Immature natural killer cell (primary cell): ENCODE results near the gene SERPINH1. TPM values are rescaled to one million over a fixed set of nuclear protein-coding genes. Genes with fewer than 3 reads are reported as not detected.

Source experiments
- DNase-seq, 3 donors: peaks; one replicate each; pipeline ENCODE4 v3.0.0; 2022; ENCODE audit warnings: mixed read lengths in 1 of 3
- H3K27ac Mint-ChIP-seq, 6 donors: one replicate each; pipeline ENCODE4 v1.8.0; 2020; ENCODE audit warnings: mixed read lengths in 6 of 6, mild to moderate bottlenecking in 5 of 6, inconsistent platforms in 4 of 6, moderate library complexity in 3 of 6
- H3K27me3 Mint-ChIP-seq, 3 donors: one replicate each; pipeline ENCODE4 v1.8.0; 2020 to 2021; ENCODE audit warnings: low read depth in 3 of 3, mild to moderate bottlenecking in 3 of 3, mixed read lengths in 3 of 3, moderate library complexity in 3 of 3, inconsistent platforms in 1 of 3
- H3K36me3 Mint-ChIP-seq, 3 donors: one replicate each; pipeline ENCODE4 v1.8.0; 2020; ENCODE audit warnings: mixed read lengths in 3 of 3, inconsistent platforms in 2 of 3, mild to moderate bottlenecking in 2 of 3
- H3K4me1 Mint-ChIP-seq, 2 donors: one replicate each; pipeline ENCODE4 v1.8.0; 2020; ENCODE audit warnings: inconsistent platforms in 2 of 2, mild to moderate bottlenecking in 2 of 2, mixed read lengths in 2 of 2, moderate library complexity in 1 of 2
- H3K4me3 Mint-ChIP-seq, 5 donors: one replicate each; pipeline ENCODE4 v1.8.0; 2020; ENCODE audit warnings: mild to moderate bottlenecking in 5 of 5, mixed read lengths in 5 of 5, inconsistent platforms in 3 of 5, moderate library complexity in 3 of 5
- H3K9me3 Mint-ChIP-seq, 6 donors: one replicate each; pipeline ENCODE4 v1.8.0; 2020; ENCODE audit warnings: mild to moderate bottlenecking in 6 of 6, mixed read lengths in 6 of 6, inconsistent platforms in 4 of 6, moderate library complexity in 3 of 6
- polyA plus RNA-seq, 3 donors: library from polyadenylated mRNA; unstranded; fragments of 300-500 nt; fragmentation: Illumina TruSeq; gene quantifications; one replicate each; pipeline ENCODE4 v1.2.3, GENCODE V29; 2021

Gene SERPINH1
- polyA plus RNA-seq, 3 donors from 2014 or later = 3.4 to 8.4 (median 4.5) TPM

- no peaks in the 10 kb centered on the region for H3K9me3 Mint-ChIP-seq
- H3K27me3 Mint-ChIP-seq = peaks cover 0 to 2% (median 2%) of the 10 kb centered on the region in 3 donors
- H3K4me3 Mint-ChIP-seq = peak overlapping the region; percentile 91 to 99 (median 97)
- H3K36me3 Mint-ChIP-seq = peaks cover 0 to 6% (median 4%) of the 10 kb centered on the region in 3 donors
- no peak for DNase-seq
- H3K27ac Mint-ChIP-seq = peak overlapping the region; percentile 71 to 96 (median 80)
- H3K4me1 Mint-ChIP-seq = peaks cover 42 to 48% of the 10 kb centered on the region in 2 donors
These were observed 2.0 kb downstream of the SERPINH1 start for GRCh38 chr11:75563978-75564552.

DNA sequence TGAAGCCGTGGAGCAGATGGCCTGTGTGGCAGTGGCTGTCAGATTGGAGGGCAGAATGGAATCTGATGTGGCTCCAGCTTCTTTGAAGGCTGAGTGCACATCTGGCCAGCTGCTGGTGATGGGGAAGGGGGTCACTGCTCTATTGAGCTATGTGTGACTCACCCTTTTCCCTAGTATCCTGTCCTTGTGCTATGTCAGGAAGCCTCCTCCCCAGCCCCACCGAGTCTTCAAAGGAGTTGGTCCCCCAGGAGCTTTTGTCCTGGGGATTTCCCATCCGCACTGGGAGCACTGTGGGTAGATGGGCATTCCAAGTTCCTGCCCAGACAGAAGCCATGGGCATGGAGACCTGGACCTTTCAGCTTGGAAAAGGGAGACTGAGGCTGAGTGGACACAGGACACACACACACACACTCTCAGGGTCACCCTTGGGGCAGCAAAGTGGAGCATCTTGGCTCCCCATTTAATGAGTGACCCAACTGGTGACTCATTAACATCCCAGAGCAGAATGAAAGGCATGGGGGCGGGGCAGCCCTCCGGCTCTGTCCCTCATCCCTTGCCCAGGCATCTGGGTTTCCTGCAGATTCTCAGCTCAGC is 3.3 kb downstream of the SERPINH1 start:
- H3K4me3 Mint-ChIP-seq = no peak overlapping the region
- peaks cover 0 to 7% (median 4%) of the 10 kb centered on the region in 3 donors for H3K36me3 Mint-ChIP-seq
- peak overlapping the region in 3 of 6 donors; percentile 3 to 34 (median 5) for H3K27ac Mint-ChIP-seq
- no peaks in the 10 kb centered on the region for H3K9me3 Mint-ChIP-seq
- peaks cover 42 to 48% of the 10 kb centered on the region in 2 donors for H3K4me1 Mint-ChIP-seq
- H3K27me3 Mint-ChIP-seq = peaks cover 0 to 1% (median 0%) of the 10 kb centered on the region in 3 donors
- no peak for DNase-seq

DNA sequence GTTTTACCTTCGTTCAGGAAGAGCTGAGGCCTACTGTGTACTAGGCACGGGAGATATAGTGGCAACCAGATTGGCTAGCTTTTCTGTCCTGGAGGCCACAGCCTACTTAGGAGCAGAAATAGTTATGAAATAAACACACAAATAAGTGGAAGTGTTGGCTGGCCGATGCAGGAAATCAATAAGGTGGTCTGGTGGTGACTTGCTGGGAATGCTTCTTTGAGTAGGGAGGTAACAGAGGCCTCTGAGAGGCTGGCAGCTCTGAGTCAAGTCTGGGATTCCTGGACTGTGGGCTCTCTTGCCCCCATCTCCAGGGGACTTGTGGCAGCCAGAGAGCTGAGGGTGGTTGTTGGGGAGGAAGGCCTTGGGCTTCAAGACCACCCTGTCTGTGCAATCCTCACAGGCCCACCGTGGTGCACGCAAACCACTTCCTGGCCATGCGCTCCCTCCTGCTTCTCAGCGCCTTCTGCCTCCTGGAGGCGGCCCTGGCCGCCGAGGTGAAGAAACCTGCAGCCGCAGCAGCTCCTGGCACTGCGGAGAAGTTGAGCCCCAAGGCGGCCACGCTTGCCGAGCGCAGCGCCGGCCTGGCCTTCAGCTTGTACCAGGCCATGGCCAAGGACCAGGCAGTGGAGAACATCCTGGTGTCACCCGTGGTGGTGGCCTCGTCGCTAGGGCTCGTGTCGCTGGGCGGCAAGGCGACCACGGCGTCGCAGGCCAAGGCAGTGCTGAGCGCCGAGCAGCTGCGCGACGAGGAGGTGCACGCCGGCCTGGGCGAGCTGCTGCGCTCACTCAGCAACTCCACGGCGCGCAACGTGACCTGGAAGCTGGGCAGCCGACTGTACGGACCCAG is 4.1 kb downstream of the SERPINH1 start:
- peaks cover 0 to 11% (median 8%) of the 10 kb centered on the region in 3 donors for H3K36me3 Mint-ChIP-seq
- peaks cover 0 to 1% (median 0%) of the 10 kb centered on the region in 3 donors for H3K27me3 Mint-ChIP-seq
- peak overlapping the region; percentile 3 to 74 (median 61) for H3K27ac Mint-ChIP-seq
- H3K9me3 Mint-ChIP-seq = no peaks in the 10 kb centered on the region
- DNase-seq = peak in 1 of 3 donors; percentile 19
- H3K4me1 Mint-ChIP-seq = peaks cover 36 to 43% of the 10 kb centered on the region in 2 donors
- H3K4me3 Mint-ChIP-seq = peak overlapping the region in 4 of 5 donors; percentile 11 to 39 (median 28)

GRCh38 chr11:75566763-75567279 is 4.8 kb downstream of the SERPINH1 start:
- Mint-ChIP-seq H3K9me3 (no peaks in the 10 kb centered on the region), H3K27ac (no peak overlapping the region), H3K4me1 (peaks cover 31 to 36% of the 10 kb centered on the region in 2 donors), H3K36me3 (peaks cover 0 to 11% (median 10%) of the 10 kb centered on the region in 3 donors), H3K4me3 (no peak overlapping the region), H3K27me3 (peaks cover 0 to 3% (median 0%) of the 10 kb centered on the region in 3 donors)
- no peak for DNase-seq

- Mint-ChIP-seq H3K36me3 (peaks cover 9 to 19% (median 13%) of the 10 kb centered on the region in 3 donors), H3K4me1 (peaks cover 22 to 27% of the 10 kb centered on the region in 2 donors), H3K9me3 (no peaks in the 10 kb centered on the region), H3K27ac (peak overlapping the region in 1 of 6 donors; percentile 23), H3K27me3 (peaks cover 0 to 3% (median 0%) of the 10 kb centered on the region in 3 donors), H3K4me3 (no peak overlapping the region)
- no peak for DNase-seq
These were observed 5.9 kb downstream of the SERPINH1 start for GRCh38 chr11:75567971-75568370.

DNA sequence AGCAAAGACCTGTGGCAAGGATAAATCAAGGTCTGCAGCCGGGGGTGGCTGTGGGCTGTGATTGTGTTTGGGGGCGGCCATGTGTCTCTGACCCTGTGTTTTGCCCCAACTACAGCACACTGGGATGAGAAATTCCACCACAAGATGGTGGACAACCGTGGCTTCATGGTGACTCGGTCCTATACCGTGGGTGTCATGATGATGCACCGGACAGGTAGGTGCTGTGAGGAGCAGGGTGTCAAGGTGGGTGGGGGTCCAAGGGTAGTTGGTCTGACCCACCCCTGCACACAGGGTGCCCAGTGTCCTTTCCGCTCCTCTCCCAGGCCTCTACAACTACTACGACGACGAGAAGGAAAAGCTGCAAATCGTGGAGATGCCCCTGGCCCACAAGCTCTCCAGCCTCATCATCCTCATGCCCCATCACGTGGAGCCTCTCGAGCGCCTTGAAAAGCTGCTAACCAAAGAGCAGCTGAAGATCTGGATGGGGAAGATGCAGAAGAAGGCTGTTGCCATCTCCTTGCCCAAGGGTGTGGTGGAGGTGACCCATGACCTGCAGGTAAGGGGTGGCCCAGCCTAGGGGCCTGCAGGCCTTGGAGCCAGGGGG is 6.7 kb downstream of the SERPINH1 start:
- Mint-ChIP-seq H3K36me3 (peaks cover 11 to 23% (median 18%) of the 10 kb centered on the region in 3 donors), H3K4me3 (no peak overlapping the region), H3K9me3 (no peaks in the 10 kb centered on the region), H3K27me3 (peaks cover 0 to 3% (median 0%) of the 10 kb centered on the region in 3 donors), H3K27ac (no peak overlapping the region), H3K4me1 (peaks cover 15 to 19% of the 10 kb centered on the region in 2 donors)
- no peak for DNase-seq

DNA sequence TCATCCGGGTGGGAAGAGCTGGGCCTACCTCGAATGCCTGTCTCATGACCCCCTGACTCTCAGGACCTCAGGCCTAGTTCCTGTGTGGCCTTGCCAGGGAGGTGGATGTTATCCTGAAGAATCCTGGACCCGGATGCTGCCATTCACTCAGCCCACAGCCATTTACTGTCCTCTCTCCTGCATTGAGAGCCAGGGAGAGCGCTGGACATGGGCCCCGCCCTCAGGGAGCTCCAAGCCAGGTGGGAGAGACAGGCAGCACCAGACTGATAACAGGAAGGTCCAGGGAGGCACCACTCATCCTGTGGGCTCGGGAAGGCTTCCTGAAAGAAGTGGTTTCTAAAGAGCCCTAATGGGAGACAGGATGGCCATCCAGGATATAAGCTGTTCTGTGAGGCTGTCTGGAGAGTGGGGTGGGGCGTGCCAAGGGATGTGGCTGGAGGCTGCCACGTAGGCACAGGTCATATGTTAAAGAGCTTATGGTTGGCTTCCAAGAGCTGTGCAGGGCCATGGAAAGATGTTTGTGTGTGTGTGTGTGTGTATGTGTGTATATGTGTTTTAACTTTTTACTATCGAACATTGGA is 8.6 kb downstream of the SERPINH1 start:
- H3K27me3 Mint-ChIP-seq = peaks cover 0 to 3% (median 0%) of the 10 kb centered on the region in 3 donors
- H3K4me3 Mint-ChIP-seq = no peak overlapping the region
- H3K9me3 Mint-ChIP-seq = no peaks in the 10 kb centered on the region
- H3K36me3 Mint-ChIP-seq = peaks cover 11 to 23% (median 21%) of the 10 kb centered on the region in 3 donors
- H3K4me1 Mint-ChIP-seq = peaks cover 5 to 7% of the 10 kb centered on the region in 2 donors
- no peak for DNase-seq
- no peak overlapping the region for H3K27ac Mint-ChIP-seq

- H3K9me3 Mint-ChIP-seq = no peaks in the 10 kb centered on the region
- H3K27ac Mint-ChIP-seq = no peak overlapping the region
- H3K4me1 Mint-ChIP-seq = peaks cover 9 to 11% of the 10 kb centered on the region in 2 donors
- H3K27me3 Mint-ChIP-seq = peaks cover 0 to 3% (median 0%) of the 10 kb centered on the region in 3 donors
- H3K36me3 Mint-ChIP-seq = peaks cover 11 to 23% (median 21%) of the 10 kb centered on the region in 3 donors
- no peak for DNase-seq
- no peak overlapping the region for H3K4me3 Mint-ChIP-seq
These were observed 9.6 kb downstream of the SERPINH1 start for GRCh38 chr11:75571625-75572024.

- Mint-ChIP-seq H3K4me1 (peaks cover 15 to 17% of the 10 kb centered on the region in 2 donors), H3K9me3 (no peaks in the 10 kb centered on the region), H3K27me3 (peaks cover 0 to 3% (median 3%) of the 10 kb centered on the region in 3 donors), H3K36me3 (peaks cover 11 to 23% (median 21%) of the 10 kb centered on the region in 3 donors), H3K4me3 (no peak overlapping the region), H3K27ac (no peak overlapping the region)
- DNase-seq = no peak
These were observed 10.7 kb downstream of the SERPINH1 start for GRCh38 chr11:75572744-75573143.

- DNase-seq = no peak
- Mint-ChIP-seq H3K4me3 (peak overlapping the region in 1 of 5 donors; percentile 37), H3K27me3 (peaks cover 1 to 3% (median 3%) of the 10 kb centered on the region in 3 donors), H3K36me3 (peaks cover 11 to 19% (median 14%) of the 10 kb centered on the region in 3 donors), H3K9me3 (no peaks in the 10 kb centered on the region), H3K27ac (no peak overlapping the region), H3K4me1 (peaks cover 15 to 17% of the 10 kb centered on the region in 2 donors)
These were observed 12.9 kb downstream of the SERPINH1 start for GRCh38 chr11:75574698-75575602.

GRCh38 chr11:75576017-75576416 is 14.0 kb downstream of the SERPINH1 start:
- peaks cover 11 to 15% (median 11%) of the 10 kb centered on the region in 3 donors for H3K36me3 Mint-ChIP-seq
- no peaks in the 10 kb centered on the region for H3K9me3 Mint-ChIP-seq
- peak overlapping the region in 3 of 5 donors; percentile 19 to 64 (median 26) for H3K4me3 Mint-ChIP-seq
- peak overlapping the region in 3 of 6 donors; percentile 21 to 49 (median 27) for H3K27ac Mint-ChIP-seq
- peaks cover 15 to 17% of the 10 kb centered on the region in 2 donors for H3K4me1 Mint-ChIP-seq
- DNase-seq = no peak
- peaks cover 1 to 3% (median 3%) of the 10 kb centered on the region in 3 donors for H3K27me3 Mint-ChIP-seq

- H3K36me3 Mint-ChIP-seq = peaks cover 11 to 15% (median 11%) of the 10 kb centered on the region in 3 donors
- peaks cover 2 to 4% (median 3%) of the 10 kb centered on the region in 3 donors for H3K27me3 Mint-ChIP-seq
- H3K9me3 Mint-ChIP-seq = no peaks in the 10 kb centered on the region
- H3K4me3 Mint-ChIP-seq = peak overlapping the region in 4 of 5 donors; percentile 18 to 64 (median 27)
- H3K27ac Mint-ChIP-seq = peak overlapping the region in 3 of 6 donors; percentile 21 to 49 (median 27)
- H3K4me1 Mint-ChIP-seq = peaks cover 15 to 17% of the 10 kb centered on the region in 2 donors
- peak; percentile 36 to 47 (median 46) for DNase-seq
These were observed 14.5 kb downstream of the SERPINH1 start for GRCh38 chr11:75576499-75576918.
